Hepatocyte (in vitro differentiated cells): ENCODE data around the gene GJC1.
"Not testable (repeated sequence)": the region's sequence is repeated elsewhere in the genome, so short reads cannot be mapped to it uniquely, and the experiment has no call there.

Source experiments
- CTCF ChIP-seq: fragments of 200-600 bp; sonication (generic); IDR thresholded peaks from 2 replicates; pipeline ENCODE4 v1.5.1; 2016; ENCODE audit warnings: antibody characterized with exemption, mild to moderate bottlenecking; ENCODE audit not compliant: poor library complexity
- EZH2 ChIP-seq: fragments of 200-600 bp; sonication (generic); IDR thresholded peaks from 2 replicates; pipeline ENCODE4 v1.6.1; 2016; ENCODE audit warnings: antibody characterized with exemption, mild to moderate bottlenecking, borderline replicate concordance
- EZH2phosphoT487 ChIP-seq: fragments of 200-600 bp; sonication (generic); IDR thresholded peaks from one replicate; pipeline ENCODE4 v1.6.1; 2018; ENCODE audit warnings: antibody characterized with exemption, mild to moderate bottlenecking, low read depth, moderate library complexity; ENCODE audit not compliant: unreplicated experiment, severe bottlenecking

- TF ChIP-seq CTCF, EZH2, EZH2phosphoT487: not testable (repeated sequence)
These were observed 11.6 kb downstream of the GJC1 start for GRCh38 chr17:44818508-44818907.
